LNCAP (cell line): ENCODE results near the gene FARS2.

Experiments
- CTCF ChIP-seq: fragments of 450-650 bp; IDR thresholded peaks from 2 replicates; pipeline ENCODE4 v1.5.1; 2017; ENCODE audit warnings: mild to moderate bottlenecking

FARS2 gene

GRCh38 chr6:5682530-5682929, 421.2 kb downstream of the FARS2 start:
- TF ChIP-seq CTCF, result no peak

- no peak for TF ChIP-seq CTCF
Observed at GRCh38 chr6:5684320-5685053, 423.2 kb downstream of the FARS2 start.

- TF ChIP-seq CTCF, result no peak
Observed at GRCh38 chr6:5693225-5694145, 432.2 kb downstream of the FARS2 start.

- TF ChIP-seq CTCF, result no peak
Observed at GRCh38 chr6:5695260-5696245, 434.2 kb downstream of the FARS2 start.

GRCh38 chr6:5697508-5697907, 436.2 kb downstream of the FARS2 start:
- no peak for TF ChIP-seq CTCF

- TF ChIP-seq CTCF, result no peak
Observed at GRCh38 chr6:5698318-5698717, 437.0 kb downstream of the FARS2 start.

- no peak for TF ChIP-seq CTCF
Observed at GRCh38 chr6:5701174-5701573, 439.9 kb downstream of the FARS2 start.
